SU-DHL-6 (cell line): ENCODE measurements around the gene SIAH2.

Experiments used
- H2AFZ ChIP-seq: fragments of 200-600 bp; sonication (generic); 2 replicates; pipeline ENCODE4 v1.6.1; 2014; ENCODE audit warnings: low read depth, mild to moderate bottlenecking, moderate library complexity, mixed read lengths, antibody characterized with exemption, low read length; ENCODE audit not compliant: severe bottlenecking
- H3F3A ChIP-seq: fragments of 200-600 bp; shearing (Covaris generic); 2 replicates; pipeline ENCODE4 v1.6.0; 2016; ENCODE audit warnings: antibody characterized with exemption, mild to moderate bottlenecking; ENCODE audit not compliant: insufficient read depth
- H3K27ac ChIP-seq: fragments of 200-600 bp; sonication (generic); 2 replicates; pipeline ENCODE4 v1.5.1; 2016; ENCODE audit warnings: low read depth, mild to moderate bottlenecking, low read length, moderate library complexity, mixed read lengths
- H3K27me3 ChIP-seq: fragments of 200-600 bp; sonication (generic), shearing (Covaris generic); 2 replicates; pipeline ENCODE4 v1.6.0; 2014; ENCODE audit warnings: mild to moderate bottlenecking, low read length
- H3K36me3 ChIP-seq: fragments of 200-600 bp; sonication (generic); 2 replicates; pipeline ENCODE4 v1.6.1; 2014; ENCODE audit warnings: mild to moderate bottlenecking, low read length, mixed read lengths
- H3K4me2 ChIP-seq: fragments of 300-600, 200-600 bp; shearing (Covaris generic), sonication (generic); 2 replicates; pipeline ENCODE4 v1.6.0; 2014; ENCODE audit warnings: low read length, low read depth, mild to moderate bottlenecking; ENCODE audit not compliant: poor library complexity, severe bottlenecking
- H3K4me3 ChIP-seq: fragments of 200-600 bp; sonication (generic); 2 replicates; pipeline ENCODE4 v1.5.1; 2014; ENCODE audit warnings: antibody characterized with exemption, low read length, mild to moderate bottlenecking, mixed read lengths; ENCODE audit not compliant: insufficient read depth, poor library complexity, severe bottlenecking
- H3K79me2 ChIP-seq: fragments of 200-600 bp; sonication (generic); 2 replicates; pipeline ENCODE4 v1.6.1; 2014; ENCODE audit warnings: mild to moderate bottlenecking, low read length, moderate library complexity; ENCODE audit not compliant: insufficient read depth
- H3K9ac ChIP-seq: fragments of 200-600 bp; sonication (generic); 2 replicates; pipeline ENCODE4 v1.7.0; 2014; ENCODE audit warnings: mild to moderate bottlenecking, low read length
- H3K9me2 ChIP-seq: fragments of 200-600 bp; sonication (generic); replicated peaks from 2 replicates; pipeline ENCODE4 v1.6.1; 2014; ENCODE audit warnings: low read length; ENCODE audit not compliant: insufficient read depth
- H3K9me3 ChIP-seq: fragments of 200-600 bp; sonication (generic); 2 replicates; pipeline ENCODE4 v1.6.1; 2014; ENCODE audit warnings: low read length, mixed read lengths; ENCODE audit not compliant: insufficient read depth
- H4K20me1 ChIP-seq: fragments of 200-600 bp; sonication (generic); 2 replicates; pipeline ENCODE4 v1.6.1; 2014; ENCODE audit warnings: low read depth, mild to moderate bottlenecking, antibody characterized with exemption, low read length, moderate library complexity, mixed read lengths
- CTCF ChIP-seq: fragments of 200-600 bp; sonication (generic); IDR thresholded peaks from one replicate; pipeline ENCODE4 v1.5.1; 2017; ENCODE audit warnings: antibody characterized with exemption, mild to moderate bottlenecking, low read length, moderate library complexity; ENCODE audit not compliant: insufficient read depth, poor library complexity, severe bottlenecking
- EZH2phosphoT487 ChIP-seq: fragments of 200-600 bp; sonication (generic), shearing (Covaris generic); conservative IDR thresholded peaks from 2 replicates; pipeline ENCODE4 v1.6.1; 2018; ENCODE audit warnings: mild to moderate bottlenecking, antibody characterized with exemption, low read length, moderate library complexity, mixed read lengths

SIAH2 gene

GRCh38 chr3:150751781-150752263, 11.1 kb downstream of the SIAH2 start:
- H3K79me2 ChIP-seq, result peaks cover 93% of the 10 kb centered on the region
- no peaks in the 10 kb centered on the region for H3K9me2 ChIP-seq
- H3K27ac ChIP-seq, result no peak overlapping the region
- TF ChIP-seq CTCF (no peak), EZH2phosphoT487 (no peak)
- H4K20me1 ChIP-seq, result peaks cover 7% of the 10 kb centered on the region; the same call in 1 of the 2 replicates
- no peak overlapping the region for H3K4me2 ChIP-seq
- no peaks in the 10 kb centered on the region for H3K27me3 ChIP-seq
- no peak overlapping the region for H3K9ac ChIP-seq
- no peaks in the 10 kb centered on the region for H3F3A ChIP-seq
- H3K4me3 ChIP-seq, result no peak overlapping the region
- no peak overlapping the region for H2AFZ ChIP-seq
- H3K36me3 ChIP-seq, result no peaks in the 10 kb centered on the region
- no peaks in the 10 kb centered on the region for H3K9me3 ChIP-seq

- H3K9me3 ChIP-seq, result no peaks in the 10 kb centered on the region
- H3K9ac ChIP-seq, result no peak overlapping the region
- H3K4me2 ChIP-seq, result no peak overlapping the region
- H4K20me1 ChIP-seq, result peaks cover 4% of the 10 kb centered on the region; the same call in 1 of the 2 replicates
- no peak overlapping the region for H2AFZ ChIP-seq
- H3K27ac ChIP-seq, result no peak overlapping the region
- H3F3A ChIP-seq, result no peaks in the 10 kb centered on the region
- no peaks in the 10 kb centered on the region for H3K36me3 ChIP-seq
- peaks cover 97% of the 10 kb centered on the region for H3K79me2 ChIP-seq
- no peaks in the 10 kb centered on the region for H3K27me3 ChIP-seq
- no peaks in the 10 kb centered on the region for H3K9me2 ChIP-seq
- no peak overlapping the region for H3K4me3 ChIP-seq
- TF ChIP-seq CTCF, result no peak
- no peak for TF ChIP-seq EZH2phosphoT487
These were observed 13.7 kb downstream of the SIAH2 start for GRCh38 chr3:150749255-150749654.

GRCh38 chr3:150748684-150749047, 14.3 kb downstream of the SIAH2 start:
- H3K27ac ChIP-seq, result no peak overlapping the region
- TF ChIP-seq EZH2phosphoT487 (no peak), CTCF (no peak)
- H3K4me2 ChIP-seq, result no peak overlapping the region
- H2AFZ ChIP-seq, result no peak overlapping the region
- peaks cover 4% of the 10 kb centered on the region; the same call in 1 of the 2 replicates for H4K20me1 ChIP-seq
- no peaks in the 10 kb centered on the region for H3K27me3 ChIP-seq
- no peaks in the 10 kb centered on the region for H3K36me3 ChIP-seq
- H3K9me2 ChIP-seq, result no peaks in the 10 kb centered on the region
- no peak overlapping the region for H3K4me3 ChIP-seq
- no peaks in the 10 kb centered on the region for H3F3A ChIP-seq
- H3K9ac ChIP-seq, result no peak overlapping the region
- H3K79me2 ChIP-seq, result peaks cover 97% of the 10 kb centered on the region
- no peaks in the 10 kb centered on the region for H3K9me3 ChIP-seq
